ENCODE results near the gene SERTAD1. TPM values are rescaled to one million over a fixed set of nuclear protein-coding genes. Genes with fewer than 3 reads are reported as not detected.

The SERTAD1 gene, protein sequence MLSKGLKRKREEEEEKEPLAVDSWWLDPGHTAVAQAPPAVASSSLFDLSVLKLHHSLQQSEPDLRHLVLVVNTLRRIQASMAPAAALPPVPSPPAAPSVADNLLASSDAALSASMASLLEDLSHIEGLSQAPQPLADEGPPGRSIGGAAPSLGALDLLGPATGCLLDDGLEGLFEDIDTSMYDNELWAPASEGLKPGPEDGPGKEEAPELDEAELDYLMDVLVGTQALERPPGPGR
- total RNA-seq = 22.6 and 31.1 TPM in 2 replicates

GRCh38 chr19:40425450-40426287 is at the start of gene SERTAD1:
Gene SERTAD1, minus strand, starts transcription at chr19:40425992. Its CDS starts 2,446 bp downstream, at chr19:40423546.

GRCh38 chr19:40466985-40467734 is 41.4 kb upstream of the SERTAD1 start, which contains the start of gene SPTBN4:
Gene SPTBN4, plus strand, starts transcription at chr19:40467001. Its CDS starts 5,621 bp downstream, at chr19:40472622.

GRCh38 chr19:40465557-40466218 is 39.9 kb upstream of the SERTAD1 start, which contains the start of gene BLVRB:
Gene BLVRB, minus strand, starts transcription at chr19:40465745. Its CDS starts 57 bp downstream, at chr19:40465688.

DNA sequence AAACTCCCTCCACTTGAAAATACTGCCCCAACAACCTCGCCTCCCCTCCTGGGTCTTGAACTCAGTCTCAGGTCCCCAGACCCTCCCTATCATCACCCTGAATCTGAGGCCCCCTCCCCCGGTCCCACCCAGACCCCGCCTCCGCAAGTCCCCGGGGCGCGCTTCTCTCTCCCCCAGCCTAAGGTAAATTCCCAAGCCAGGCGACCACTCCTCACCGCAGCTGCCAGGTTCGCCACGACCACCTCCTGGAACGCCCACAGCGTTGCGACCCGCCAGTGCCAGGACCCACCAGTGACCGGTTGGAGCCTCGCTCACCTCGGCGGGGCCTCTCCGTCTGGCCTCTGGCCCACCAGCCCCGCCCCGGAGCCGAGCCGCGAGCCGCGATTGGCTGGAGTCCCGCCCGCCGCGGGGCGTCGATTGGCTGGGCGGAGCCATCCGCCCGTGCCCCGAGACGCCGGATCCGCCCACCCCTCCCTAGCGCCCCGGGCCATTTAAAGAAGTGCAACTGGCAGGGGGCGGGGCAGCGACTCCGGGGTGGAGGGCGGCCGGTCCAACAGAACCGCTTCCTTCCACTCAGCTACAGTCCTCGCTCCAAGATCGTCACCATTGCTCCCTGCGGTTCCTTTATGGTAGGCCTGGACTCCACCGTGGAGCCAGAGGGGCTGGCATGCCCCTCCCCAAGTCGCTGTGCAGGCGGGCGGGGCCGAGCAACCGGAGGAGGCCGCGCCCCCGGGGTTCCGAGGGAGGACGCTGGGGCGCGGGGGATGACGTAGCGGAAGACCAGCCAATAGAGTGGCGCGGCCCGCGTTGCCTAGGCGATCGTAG is 18.4 kb upstream of the SERTAD1 start, which contains the start of gene SERTAD3:
Gene SERTAD3, minus strand, starts transcription at position 336 of the 825 bp plus-strand sequence. CDS start 2,255 bp downstream, outside the sequence.

GRCh38 chr19:40413291-40413845 is 12.4 kb downstream of the SERTAD1 start, which contains the start of gene PRX:
Gene PRX, minus strand, starts transcription at chr19:40413378. Its CDS starts 5,446 bp downstream, at chr19:40407932.

GRCh38 chr19:40390084-40390742 is 35.6 kb downstream of the SERTAD1 start, which contains the start of gene HIPK4:
Gene HIPK4, minus strand, starts transcription at chr19:40390181. Its CDS starts 279 bp downstream, at chr19:40389902.

Other genes starting within 250 kb of the SERTAD1 start
- gene MAP3K10, start 234.6 kb downstream of the SERTAD1 start, total RNA-seq = 10.6 and 13.6 TPM in 2 replicates
- gene TTC9B, start 207.6 kb downstream of the SERTAD1 start, total RNA-seq = under 0.01 TPM in 1 of 2 replicates, not detected in the other
- gene CCNP, start 199.3 kb downstream of the SERTAD1 start, total RNA-seq = under 0.01 and 0.07 TPM in 2 replicates
- 58.1 and 79.5 TPM in 2 replicates for gene AKT2, start 140.6 kb downstream of the SERTAD1 start, total RNA-seq
- gene C19orf47, start 77.6 kb downstream of the SERTAD1 start, total RNA-seq = 5.8 and 10.4 TPM in 2 replicates
- 196 and 385 TPM in 2 replicates for gene PLD3, start 77.3 kb downstream of the SERTAD1 start, total RNA-seq
- under 0.01 and 0.07 TPM in 2 replicates for gene HIPK4, start 35.8 kb downstream of the SERTAD1 start, total RNA-seq
- gene PRX, start 12.6 kb downstream of the SERTAD1 start, total RNA-seq = 1.4 and 2.6 TPM in 2 replicates
- 17.7 and 20.8 TPM in 2 replicates for gene SERTAD3, start 18.3 kb upstream of the SERTAD1 start, total RNA-seq
- gene BLVRB, start 39.8 kb upstream of the SERTAD1 start, total RNA-seq = 178 and 418 TPM in 2 replicates
- gene SPTBN4, start 41.0 kb upstream of the SERTAD1 start, total RNA-seq = 0.36 and 1.4 TPM in 2 replicates
- gene SHKBP1, start 150.9 kb upstream of the SERTAD1 start, total RNA-seq = 55.9 and 57.1 TPM in 2 replicates
- gene LTBP4, start 175.4 kb upstream of the SERTAD1 start, total RNA-seq = 20.2 and 75.8 TPM in 2 replicates

Data from nasal cavity respiratory epithelium epithelial cell of viscerocranial mucosa (primary cell).